Mesodermal cell (in vitro differentiated cells): ENCODE data around the gene FAM24A. TPM values are rescaled to one million over a fixed set of nuclear protein-coding genes. Genes with fewer than 3 reads are reported as not detected.
"Not testable (repeated sequence)": the region's sequence is repeated elsewhere in the genome, so short reads cannot be mapped to it uniquely, and the experiment has no call there.

ENCODE experiments used
- H3K27ac ChIP-seq: 2 replicates; pipeline ENCODE4 v1.7.0; 2013; ENCODE audit warnings: mild to moderate bottlenecking, low read depth, low read length, moderate library complexity; ENCODE audit not compliant: severe bottlenecking
- H3K36me3 ChIP-seq: 2 replicates; pipeline ENCODE4 v1.7.1; 2013; ENCODE audit warnings: mild to moderate bottlenecking, low read length, moderate library complexity; ENCODE audit not compliant: control insufficient read depth, insufficient read depth
- H3K4me1 ChIP-seq: one replicate; pipeline ENCODE4 v1.7.1; 2013; ENCODE audit warnings: mild to moderate bottlenecking, low read length; ENCODE audit not compliant: insufficient read depth, control insufficient read depth, poor library complexity, severe bottlenecking
- H3K4me3 ChIP-seq: 2 replicates; pipeline ENCODE4 v1.7.0; 2013; ENCODE audit warnings: low read length, control low read depth, mild to moderate bottlenecking; ENCODE audit not compliant: insufficient read depth, poor library complexity, severe bottlenecking; ENCODE audit errors: extremely low read depth
- H3K9me3 ChIP-seq: 2 replicates; pipeline ENCODE4 v1.7.1; 2013; ENCODE audit warnings: mild to moderate bottlenecking, low read length, moderate library complexity; ENCODE audit not compliant: control insufficient read depth
- WGBS, 2 experiments: methylation state at CpG; one replicate each; pipeline ENCODE4 v1.1.5; 2013; ENCODE audit warnings: missing lambda C conversion rate in 2 of 2; ENCODE audit not compliant: insufficient coverage in 2 of 2; 5-methylcytosine and 5-hydroxymethylcytosine counted together
- polyA plus RNA-seq, 2 experiments: library from polyadenylated mRNA; stranded (reverse); fragments of 50-300 nt; gene quantifications; one replicate each; pipeline ENCODE4 v1.2.3, GENCODE V29; 2013

Gene FAM24A, protein sequence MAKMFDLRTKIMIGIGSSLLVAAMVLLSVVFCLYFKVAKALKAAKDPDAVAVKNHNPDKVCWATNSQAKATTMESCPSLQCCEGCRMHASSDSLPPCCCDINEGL
- polyA plus RNA-seq (2013, experiment 1 of 2) = not detected
- not detected for polyA plus RNA-seq (2013, experiment 2 of 2)

DNA sequence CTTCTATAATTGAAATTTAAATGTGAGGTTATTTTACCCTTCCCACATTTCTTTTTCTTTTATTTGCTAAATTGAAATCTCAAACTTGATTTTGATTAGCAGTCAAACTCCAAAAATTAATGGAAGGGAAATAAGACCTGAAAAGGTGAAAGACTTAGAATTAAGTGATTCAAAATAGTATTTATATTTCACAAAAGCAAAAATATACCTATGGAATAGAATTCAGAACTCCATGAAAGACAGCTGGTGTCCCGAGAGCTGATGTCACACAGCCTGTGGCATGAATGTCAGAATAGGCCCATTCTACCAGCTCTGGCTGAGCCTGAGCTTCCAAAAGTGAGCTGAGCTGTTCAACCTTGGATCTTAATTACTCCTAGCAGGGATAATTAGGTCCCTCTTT is at the start of gene FAM24A:
Gene FAM24A (plus strand): TSS at position 301 of the 400 bp plus-strand sequence. CDS start 1,025 bp downstream, outside the sequence.
- 77 to 100% methylated on average over 1 of the region's 1 CpG for WGBS, 2 experiments
- no peaks in the 10 kb centered on the region for H3K36me3 ChIP-seq

GRCh38 chr10:122861711-122862161 is 48.7 kb upstream of the FAM24A start:
- H3K27ac ChIP-seq = peak overlapping the region; percentile 68
- no peaks in the 10 kb centered on the region for H3K36me3 ChIP-seq
- no peak overlapping the region for H3K4me3 ChIP-seq
- peaks cover 6% of the 10 kb centered on the region for H3K9me3 ChIP-seq
- peaks cover 10% of the 10 kb centered on the region for H3K4me1 ChIP-seq
- 55 to 90% methylated on average over 1 of the region's 1 CpG for WGBS, 2 experiments

More for the DNA sequence above, at the start of gene FAM24A:
- no peak within 1 kb of the TSS for H3K27ac ChIP-seq
- no peaks in the 10 kb centered on the region for H3K4me1 ChIP-seq
- H3K9me3 ChIP-seq = no peaks in the 10 kb centered on the region
- no peak within 1 kb of the TSS for H3K4me3 ChIP-seq

DNA sequence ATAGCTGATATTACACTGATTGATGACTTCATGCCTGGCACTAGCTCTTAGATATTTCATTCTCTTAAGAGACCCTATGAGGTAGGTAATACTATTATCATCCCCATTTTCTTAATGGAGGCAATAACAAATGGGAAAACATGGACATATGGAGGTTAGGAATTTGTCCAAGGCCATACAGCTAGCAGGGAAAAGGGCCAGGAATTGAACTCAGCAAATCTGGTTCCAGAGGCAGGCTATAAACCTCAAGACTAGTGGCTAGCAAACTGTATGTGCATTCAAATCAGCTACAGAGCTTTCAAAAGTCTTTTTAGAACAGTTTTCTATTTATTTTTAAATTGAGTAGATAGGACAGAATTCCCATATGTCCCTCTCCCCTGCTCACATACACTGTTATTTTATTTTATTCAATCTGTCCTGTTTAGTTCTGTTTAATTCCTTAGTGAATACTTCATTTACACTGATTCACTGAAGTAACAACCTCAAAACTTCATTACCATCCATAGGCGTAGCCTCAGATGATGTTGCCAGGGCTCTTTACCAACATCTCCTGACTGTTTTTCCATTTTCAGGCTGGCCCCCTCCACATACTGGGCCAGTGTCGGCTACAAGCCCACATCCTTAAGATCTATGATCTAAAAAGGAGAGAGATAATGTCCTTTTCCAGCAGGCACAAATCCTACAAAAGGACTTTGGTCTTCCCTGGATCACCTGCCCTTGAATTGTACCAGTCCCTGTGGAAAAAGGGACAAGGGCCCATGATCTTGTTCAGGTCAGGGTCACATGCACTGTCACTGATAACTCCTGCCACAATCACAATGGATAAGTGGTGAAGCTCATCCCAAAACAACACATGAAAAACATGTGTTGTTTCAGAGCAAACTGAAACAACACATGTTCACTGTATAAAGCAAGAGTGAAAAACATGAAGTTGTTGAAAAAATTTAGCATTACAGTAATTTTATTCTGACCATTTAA is 46.9 kb upstream of the FAM24A start:
- Histone ChIP-seq H3K27ac (no peak overlapping the region), H3K4me1 (peaks cover 10% of the 10 kb centered on the region), H3K36me3 (no peaks in the 10 kb centered on the region), H3K4me3 (no peak overlapping the region), H3K9me3 (peaks cover 10% of the 10 kb centered on the region)
- WGBS, 2 experiments = 100% methylated on average over 1 of the region's 2 CpGs; no CpG with 5 or more reads in 1 of the 2 experiments

DNA sequence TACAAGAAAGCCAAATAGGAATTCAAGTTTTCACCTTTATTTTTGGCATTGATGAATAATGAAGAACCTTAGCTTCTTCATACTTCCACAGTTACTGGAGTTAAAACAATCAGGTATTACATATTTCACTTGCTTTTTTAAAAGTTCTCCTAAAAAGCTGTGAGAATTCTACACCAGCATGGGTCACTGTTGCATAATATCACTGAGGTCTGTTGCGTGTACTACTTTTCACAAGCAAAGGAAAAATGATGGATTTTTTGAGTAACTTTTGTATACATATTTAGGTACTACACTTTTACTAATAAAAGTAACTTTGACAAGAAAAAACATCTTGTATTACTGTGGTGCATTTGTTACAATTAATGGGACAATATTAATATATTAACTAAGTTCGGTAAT is 46.2 kb upstream of the FAM24A start:
- no CpG with 5 or more reads among the region's 2 CpGs for WGBS, 2 experiments
- peaks cover 10% of the 10 kb centered on the region for H3K4me1 ChIP-seq
- H3K9me3 ChIP-seq = peaks cover 10% of the 10 kb centered on the region
- no peaks in the 10 kb centered on the region for H3K36me3 ChIP-seq
- H3K4me3 ChIP-seq = no peak overlapping the region
- H3K27ac ChIP-seq = no peak overlapping the region

DNA sequence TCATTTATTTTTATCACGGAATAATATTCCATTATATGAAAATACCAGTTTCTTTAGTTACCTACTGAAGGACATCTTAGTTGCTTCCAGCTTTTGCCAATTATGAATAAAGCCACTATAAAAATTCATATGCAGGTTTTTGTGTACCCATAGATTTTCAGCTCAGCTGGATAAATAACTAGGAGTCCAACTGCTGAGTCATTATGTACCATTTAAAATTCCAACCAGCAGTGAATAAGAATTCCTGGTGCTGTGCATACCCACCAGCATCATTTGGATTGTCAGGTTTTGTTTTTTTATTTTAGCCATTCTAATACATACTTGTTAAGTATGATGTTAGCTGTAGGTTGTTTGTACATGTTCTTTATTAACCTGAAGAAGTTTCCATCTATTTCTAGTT is 45.5 kb upstream of the FAM24A start:
- whole genome bisulfite sequencing, 2 experiments = 100% methylated on average over 1 of the region's 1 CpG; no CpG with 5 or more reads in 1 of the 2 experiments
- no peak overlapping the region for H3K27ac ChIP-seq

DNA sequence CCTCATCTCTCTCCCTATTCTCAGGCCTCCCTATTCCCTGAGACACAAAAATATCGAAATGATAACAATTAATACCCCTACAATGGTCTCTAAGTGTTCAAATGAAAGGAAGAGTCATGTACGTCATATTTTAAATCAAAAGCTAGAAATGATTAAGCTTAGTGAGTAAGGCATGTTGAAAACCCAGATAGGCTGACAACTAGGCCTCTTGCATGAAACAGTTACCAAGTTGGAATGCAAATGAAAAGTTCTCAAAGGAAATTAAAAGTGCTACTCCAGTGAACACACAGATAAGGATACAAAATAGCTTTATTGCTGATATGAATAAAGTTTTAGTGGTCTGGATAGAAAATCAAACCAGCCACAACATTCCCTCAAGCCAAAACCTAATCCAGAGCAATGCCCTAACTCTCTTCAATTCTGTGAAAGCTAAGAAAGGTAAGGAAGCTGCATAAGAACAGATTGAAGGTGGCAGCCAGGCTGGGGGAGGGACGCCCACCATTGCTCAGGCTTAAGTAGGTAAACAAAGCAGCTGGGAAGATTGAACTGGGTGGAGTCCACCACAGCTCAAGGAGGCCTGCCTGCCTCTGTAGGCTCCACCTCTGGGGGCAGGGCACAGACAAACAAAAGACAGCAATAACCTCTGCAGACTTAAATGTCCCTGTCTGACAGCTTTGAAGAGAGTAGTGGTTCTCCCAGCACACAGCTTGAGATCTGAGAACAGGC is 43.5 kb upstream of the FAM24A start:
- not testable (repeated sequence) for H3K4me3 ChIP-seq, H3K4me1 ChIP-seq, H3K27ac ChIP-seq, H3K36me3 ChIP-seq
- WGBS, 2 experiments = 80 to 100% methylated on average over 1 of the region's 3 CpGs
- H3K9me3 ChIP-seq = peaks cover 10% of the 10 kb centered on the region

More for the DNA sequence above, 45.5 kb upstream of the FAM24A start:
- Histone ChIP-seq H3K36me3 (no peaks in the 10 kb centered on the region), H3K9me3 (peaks cover 10% of the 10 kb centered on the region), H3K4me1 (peaks cover 10% of the 10 kb centered on the region), H3K4me3 (no peak overlapping the region)

DNA sequence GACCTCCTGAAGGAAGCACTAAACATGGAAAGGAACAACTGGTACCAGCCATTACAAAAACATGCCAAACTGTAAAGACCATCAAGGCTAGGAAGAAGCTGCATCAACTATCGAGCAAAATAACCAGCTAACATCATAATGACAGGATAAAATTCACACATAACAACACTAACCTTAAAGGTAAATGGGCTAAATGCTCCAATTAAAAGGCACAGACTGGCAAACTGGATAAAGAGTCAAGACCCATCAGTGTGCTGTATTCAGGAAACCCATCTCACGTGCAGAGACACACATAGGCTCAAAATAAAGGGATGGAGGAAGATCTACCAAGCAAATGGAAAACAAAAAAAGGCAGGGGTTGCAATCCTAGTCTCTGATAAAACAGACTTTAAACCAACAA is 41.6 kb upstream of the FAM24A start:
- peaks cover 13% of the 10 kb centered on the region for H3K9me3 ChIP-seq
- H3K4me3 ChIP-seq, H3K36me3 ChIP-seq, H3K27ac ChIP-seq, H3K4me1 ChIP-seq: not testable (repeated sequence)
- WGBS, 2 experiments = 80% methylated on average over 1 of the region's 2 CpGs; no CpG with 5 or more reads in 1 of the 2 experiments

DNA sequence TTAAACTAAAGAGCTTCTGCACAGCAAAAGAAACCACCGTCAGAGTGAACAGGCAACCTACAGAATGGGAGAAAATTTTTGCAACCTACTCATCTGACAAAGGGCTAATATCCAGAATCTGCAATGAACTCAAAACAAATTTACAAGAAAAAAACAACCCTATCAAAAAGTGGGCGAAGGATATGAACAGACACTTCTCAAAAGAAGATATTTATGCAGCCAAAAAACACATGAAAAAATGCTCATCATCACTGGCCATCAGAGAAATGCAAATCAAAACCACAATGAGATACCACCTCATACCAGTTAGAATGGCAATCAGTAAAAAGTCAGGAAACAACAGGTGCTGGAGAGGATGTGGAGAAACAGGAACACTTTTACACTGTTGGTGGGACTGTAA is 38.5 kb upstream of the FAM24A start:
- WGBS, 2 experiments = no CpG with 5 or more reads among the region's 2 CpGs

GRCh38 chr10:122875843-122876466 is 34.5 kb upstream of the FAM24A start:
- 12 to 13% methylated on average over 4 to 6 of the region's 6 CpGs for WGBS, 2 experiments
- no peak overlapping the region for H3K4me3 ChIP-seq
- H3K27ac ChIP-seq = no peak overlapping the region
- H3K36me3 ChIP-seq = no peaks in the 10 kb centered on the region
- H3K4me1 ChIP-seq = peaks cover 3% of the 10 kb centered on the region
- peaks cover 3% of the 10 kb centered on the region for H3K9me3 ChIP-seq

More for the DNA sequence above, 38.5 kb upstream of the FAM24A start:
- not testable (repeated sequence) for H3K4me3 ChIP-seq, H3K27ac ChIP-seq, H3K4me1 ChIP-seq, H3K9me3 ChIP-seq, H3K36me3 ChIP-seq

DNA sequence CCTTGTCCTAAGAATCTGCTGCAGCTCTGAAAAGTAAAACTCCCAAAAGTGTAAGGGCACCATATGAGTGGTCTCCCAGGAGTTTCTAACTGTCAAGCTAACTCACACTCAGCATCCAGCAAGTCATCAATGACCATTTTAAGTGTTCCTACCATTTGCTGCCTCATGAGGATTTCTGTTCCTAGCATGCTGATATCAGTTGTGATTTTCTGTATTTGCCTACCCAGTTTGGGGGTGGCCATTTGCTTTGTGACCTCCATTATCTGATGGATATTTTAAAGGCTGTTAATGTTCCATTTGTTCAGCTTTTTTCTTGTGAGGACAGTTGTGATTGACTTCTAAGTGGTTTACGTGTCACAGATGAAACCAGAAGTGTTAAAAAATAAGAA is 33.9 kb upstream of the FAM24A start:
- WGBS, 2 experiments = 71% methylated on average over 1 of the region's 1 CpG; no CpG with 5 or more reads in 1 of the 2 experiments
- H3K4me3 ChIP-seq = no peak overlapping the region
- no peak overlapping the region for H3K27ac ChIP-seq
- H3K36me3 ChIP-seq = no peaks in the 10 kb centered on the region
- peaks cover 3% of the 10 kb centered on the region for H3K9me3 ChIP-seq
- H3K4me1 ChIP-seq = peaks cover 3% of the 10 kb centered on the region
